HG03521 (cell line): ENCODE results near the gene ZNF439.
"Not testable (repeated sequence)": the region's sequence is repeated elsewhere in the genome, so short reads cannot be mapped to it uniquely, and the experiment has no call there.

Source experiments
- ATAC-seq: cut with Tn5 transposase; IDR thresholded peaks from one replicate; pipeline ENCODE4 v1.9.1; 2021; ENCODE audit warnings: mild to moderate bottlenecking, moderate library complexity; ENCODE audit not compliant: unreplicated experiment

Gene ZNF439

DNA sequence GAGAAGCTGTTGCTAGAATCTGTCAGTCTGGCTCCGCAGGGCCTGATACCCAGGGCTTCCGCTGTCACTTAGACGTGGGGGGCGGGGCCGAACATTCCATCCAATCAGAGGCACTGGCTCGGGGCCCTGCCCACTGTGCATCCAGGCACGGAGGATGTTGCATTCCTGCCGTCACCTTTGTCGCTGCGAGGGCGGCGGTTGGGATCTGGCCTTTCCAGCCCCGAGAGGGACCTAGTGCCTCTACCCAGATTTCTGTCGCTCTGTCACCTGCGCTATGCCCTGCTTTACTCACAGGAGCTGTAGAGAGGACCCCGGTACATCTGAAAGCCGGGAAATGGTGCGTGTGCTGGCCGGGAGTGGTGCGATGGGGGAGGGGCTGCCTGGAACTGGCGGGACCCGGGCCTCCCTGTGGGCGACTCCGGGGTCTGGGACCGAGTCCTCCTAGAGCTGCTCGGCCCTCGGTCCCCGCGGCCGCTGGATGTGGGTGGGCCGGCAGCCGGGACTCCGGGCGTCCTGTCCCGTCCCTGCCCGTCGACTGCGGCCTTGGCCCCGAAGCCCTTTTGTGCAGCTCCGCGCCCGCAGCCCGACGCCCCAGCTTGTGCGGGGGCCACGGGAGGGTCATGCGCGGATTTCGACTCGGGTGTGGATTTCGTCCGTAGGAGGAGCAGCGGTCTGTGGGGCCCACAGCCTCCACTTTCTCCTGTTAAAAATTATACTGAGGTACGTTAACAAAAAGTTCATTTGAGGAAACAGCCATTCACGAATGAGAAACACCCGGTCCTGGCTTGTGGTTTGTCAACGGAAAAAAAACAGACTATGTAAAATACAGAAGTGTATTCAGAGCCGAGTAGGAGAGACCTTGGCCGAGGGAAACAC lies at the start of gene ZNF439:
ZNF439 (plus strand) TSS at position 133 of the 876 bp plus-strand sequence; CDS start at position 275, 142 bp downstream.
- no peak for ATAC-seq

DNA sequence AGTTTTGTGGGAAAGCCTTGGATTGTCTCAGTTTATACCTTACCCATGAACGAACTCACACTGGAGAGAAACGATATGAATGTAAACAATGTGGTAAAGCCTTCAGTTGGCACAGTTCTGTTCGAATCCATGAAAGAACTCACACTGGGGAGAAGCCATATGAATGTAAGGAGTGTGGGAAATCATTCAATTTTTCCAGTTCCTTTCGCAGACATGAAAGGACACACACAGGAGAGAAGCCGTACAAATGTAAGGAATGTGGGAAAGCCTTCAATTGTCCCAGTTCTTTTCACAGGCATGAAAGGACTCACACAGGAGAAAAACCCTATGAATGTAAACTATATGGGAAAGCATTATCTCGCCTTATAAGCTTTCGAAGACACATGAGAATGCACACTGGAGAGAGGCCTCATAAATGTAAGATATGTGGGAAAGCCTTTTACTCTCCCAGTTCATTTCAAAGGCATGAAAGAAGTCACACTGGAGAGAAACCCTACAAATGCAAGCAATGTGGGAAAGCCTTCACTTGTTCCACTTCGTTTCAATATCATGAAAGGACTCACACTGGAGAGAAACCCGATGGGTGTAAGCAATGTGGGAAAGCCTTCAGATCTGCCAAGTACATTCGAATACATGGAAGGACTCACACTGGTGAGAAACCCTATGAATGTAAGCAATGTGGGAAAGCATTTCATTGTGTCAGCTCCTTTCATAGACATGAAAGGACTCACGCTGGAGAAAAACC lies 42.0 kb upstream of the ZNF439 start:
- no peak for ATAC-seq

DNA sequence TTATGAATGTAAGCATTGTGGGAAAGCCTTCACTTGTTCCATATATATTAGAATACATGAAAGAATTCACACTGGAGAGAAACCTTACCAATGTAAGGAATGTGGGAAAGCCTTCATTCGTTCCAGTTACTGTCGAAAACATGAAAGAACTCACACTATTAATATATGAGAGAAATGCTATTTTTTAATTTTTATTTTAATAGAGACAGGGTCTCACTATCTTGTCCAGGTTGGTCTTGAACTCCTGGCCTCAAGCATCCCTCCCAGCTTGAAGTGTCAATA lies 41.5 kb upstream of the ZNF439 start:
- ATAC-seq: no peak

DNA sequence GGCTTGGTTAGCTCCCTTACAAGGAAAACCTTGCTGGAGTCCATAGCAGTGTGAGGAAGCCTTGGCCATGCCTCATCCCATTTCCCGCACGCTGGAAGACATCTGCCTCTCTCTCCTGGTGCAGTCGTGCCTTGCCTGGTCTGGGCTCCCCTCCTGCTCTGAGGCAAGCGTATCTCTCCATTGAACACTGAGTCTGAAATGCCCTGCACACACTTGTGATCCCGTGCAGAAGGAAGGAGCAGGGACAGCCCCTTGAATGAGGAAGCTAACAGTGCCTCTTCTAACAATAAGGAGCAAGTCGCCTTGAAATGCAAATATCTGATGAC lies 34.9 kb upstream of the ZNF439 start:
- peak; percentile 28 for ATAC-seq

DNA sequence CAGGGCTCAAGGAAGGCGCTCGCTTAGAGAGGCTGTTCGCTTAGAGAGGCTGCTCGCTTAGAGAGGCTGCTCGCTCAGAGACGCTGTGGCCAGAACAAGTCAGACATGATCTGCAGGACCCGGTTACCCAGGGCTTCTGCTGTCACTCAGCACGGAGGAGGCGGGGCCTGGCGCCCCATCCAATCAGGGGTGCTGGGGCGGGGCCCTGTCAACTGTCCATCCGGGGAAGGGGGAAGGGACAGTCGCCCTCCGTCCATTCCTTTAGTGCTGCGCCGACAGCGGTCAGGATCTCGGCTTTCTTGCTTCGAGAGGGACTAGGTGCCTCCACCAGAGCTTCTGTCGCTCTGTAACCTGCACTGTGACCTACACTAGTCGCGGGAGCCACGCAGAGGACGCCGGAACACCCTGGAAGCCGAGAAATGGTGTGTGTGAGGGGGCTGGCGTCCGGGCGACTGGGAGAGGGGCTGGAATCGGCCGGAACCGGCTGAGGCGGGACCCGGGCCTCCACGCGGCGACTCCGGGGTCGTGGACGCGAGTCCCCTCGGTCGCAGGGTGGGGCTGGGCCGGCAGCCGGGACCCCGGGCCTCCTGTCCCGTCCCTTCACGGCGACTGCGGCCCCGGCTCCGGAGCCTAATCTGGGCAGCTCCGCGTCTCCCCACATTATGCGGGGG lies 34.4 kb upstream of the ZNF439 start, which contains the start of gene ZNF440:
ZNF440 (plus strand) TSS at position 245 of the 671 bp plus-strand sequence; CDS start at position 420, 175 bp downstream.
- peak; percentile 100 for ATAC-seq

DNA sequence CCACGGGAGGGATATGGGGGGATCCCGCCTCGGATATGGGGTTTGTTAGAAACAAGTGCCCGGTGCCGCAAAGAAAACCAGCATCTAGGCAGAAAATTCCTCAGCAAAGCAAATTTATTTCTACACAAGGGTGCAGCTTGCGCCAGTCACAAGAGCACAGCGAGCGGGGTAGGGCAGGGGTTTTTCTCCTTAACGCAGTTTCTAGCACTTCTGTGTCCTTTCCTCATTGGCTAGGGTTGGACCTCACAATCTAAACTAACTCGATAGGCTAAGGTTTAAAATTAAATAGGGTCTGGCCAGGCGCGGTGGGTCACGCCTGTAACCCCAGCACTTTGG lies 33.9 kb upstream of the ZNF439 start:
- ATAC-seq: no peak

DNA sequence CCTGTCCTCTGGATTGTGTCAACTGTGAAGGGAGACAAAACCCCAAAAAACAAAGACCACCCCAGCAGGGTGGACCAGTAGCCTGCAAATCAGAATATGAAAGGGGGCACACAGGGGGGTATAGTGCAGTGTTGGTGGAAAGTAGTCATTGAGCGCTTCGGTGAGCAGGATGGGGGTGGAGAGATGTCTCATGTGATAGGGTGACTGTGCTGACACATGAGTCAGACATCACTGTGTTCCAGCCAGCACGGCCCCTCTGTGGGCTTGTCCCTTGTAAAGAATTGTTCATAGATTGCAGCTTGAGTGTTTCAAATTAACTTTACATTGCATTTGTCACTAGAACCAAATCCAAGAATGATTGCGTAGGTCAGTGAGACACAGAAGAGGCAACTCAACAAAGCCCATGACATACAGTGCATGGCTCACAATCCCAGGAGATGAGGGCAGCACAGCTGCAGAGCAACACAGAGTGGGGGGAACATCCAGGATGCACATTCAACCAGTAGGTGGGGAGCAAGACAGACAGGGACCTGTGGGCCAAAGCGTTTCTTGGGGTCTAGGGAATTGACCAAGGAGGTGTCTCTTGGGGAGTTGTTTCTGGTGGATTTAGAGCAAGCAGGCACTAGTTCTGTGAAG lies 26.9 kb upstream of the ZNF439 start:
- ATAC-seq: no peak

DNA sequence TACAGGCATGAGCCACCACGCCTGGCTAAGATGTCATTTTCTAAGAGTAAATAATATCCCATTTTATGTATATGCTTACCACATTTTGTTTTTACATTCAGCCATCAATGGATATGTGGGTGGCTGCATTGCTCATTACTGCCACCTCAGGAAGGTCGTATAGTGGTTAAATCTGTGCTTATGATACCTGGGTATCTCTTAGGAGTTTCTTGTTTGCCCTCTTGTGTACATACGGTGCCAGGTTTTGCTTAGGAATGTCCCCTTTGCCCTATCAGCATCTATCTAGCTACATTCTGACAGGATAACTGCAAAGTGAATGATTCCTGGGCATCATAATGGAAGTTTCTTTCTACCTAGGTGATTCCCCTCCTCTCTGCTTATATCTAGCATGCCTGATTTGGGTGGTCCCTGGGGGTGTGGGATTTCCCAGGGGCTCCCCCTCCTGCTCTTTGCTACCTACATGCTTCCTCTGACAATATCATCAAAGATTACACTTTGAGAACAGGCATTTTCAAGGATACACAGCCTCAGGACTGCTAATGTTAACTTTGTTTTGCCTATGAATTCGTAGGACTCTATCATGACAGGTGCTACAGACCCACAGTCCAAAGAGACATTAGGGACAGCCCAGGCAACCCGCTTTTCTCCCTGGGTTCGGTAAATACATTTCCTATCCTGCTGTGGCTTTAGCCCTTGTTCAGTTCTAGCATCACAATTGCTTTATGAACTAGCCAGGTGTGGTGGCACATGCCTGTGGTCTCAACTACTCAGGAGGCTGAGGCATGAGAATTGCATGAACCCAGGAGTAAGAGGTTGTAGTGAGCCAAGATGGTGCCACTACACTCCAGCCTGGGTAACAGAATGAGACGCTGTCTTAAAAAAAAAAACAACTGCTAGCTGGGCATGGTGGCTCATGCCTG lies 19.3 kb upstream of the ZNF439 start:
- ATAC-seq: not testable (repeated sequence)

DNA sequence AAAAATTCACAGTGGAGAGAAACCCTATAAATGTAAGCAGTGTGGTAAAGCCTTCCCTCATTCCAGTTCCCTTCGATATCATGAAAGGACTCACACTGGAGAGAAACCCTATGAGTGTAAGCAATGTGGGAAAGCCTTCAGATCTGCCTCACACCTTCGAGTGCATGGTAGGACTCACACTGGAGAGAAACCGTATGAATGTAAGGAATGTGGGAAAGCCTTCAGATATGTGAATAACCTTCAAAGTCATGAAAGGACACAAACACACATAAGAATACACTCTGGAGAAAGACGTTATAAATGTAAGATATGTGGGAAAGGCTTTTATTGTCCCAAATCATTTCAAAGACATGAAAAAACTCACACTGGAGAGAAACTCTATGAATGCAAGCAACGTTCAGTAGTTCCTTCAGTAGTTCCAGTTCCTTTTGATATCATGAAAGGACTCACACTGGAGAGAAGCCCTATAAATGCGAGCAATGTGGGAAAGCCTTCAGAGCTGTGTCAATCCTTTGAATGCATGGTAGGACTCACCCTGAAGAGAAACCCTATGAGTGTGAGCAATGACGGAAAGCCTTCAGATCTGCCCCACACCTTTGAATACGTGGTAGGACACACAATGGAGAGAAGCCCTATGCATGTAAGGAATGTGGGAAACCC lies 16.1 kb upstream of the ZNF439 start:
- no peak for ATAC-seq

DNA sequence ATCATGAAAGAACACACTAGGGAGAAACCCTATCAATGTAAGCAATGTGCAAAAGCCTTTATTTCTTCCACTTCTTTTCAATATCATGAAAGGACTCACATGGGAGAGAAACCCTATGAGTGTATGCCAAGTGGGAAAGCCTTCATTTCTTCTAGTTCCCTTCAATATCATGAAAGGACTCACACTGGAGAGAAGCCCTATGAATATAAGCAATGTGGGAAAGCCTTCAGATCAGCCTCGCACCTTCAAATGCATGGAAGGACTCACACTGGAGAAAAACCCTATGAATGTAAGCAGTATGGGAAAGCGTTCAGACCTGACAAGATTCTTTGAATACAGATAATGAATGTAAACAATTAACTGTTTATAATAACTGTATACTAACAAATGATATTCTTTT lies 15.0 kb upstream of the ZNF439 start:
- no peak for ATAC-seq

DNA sequence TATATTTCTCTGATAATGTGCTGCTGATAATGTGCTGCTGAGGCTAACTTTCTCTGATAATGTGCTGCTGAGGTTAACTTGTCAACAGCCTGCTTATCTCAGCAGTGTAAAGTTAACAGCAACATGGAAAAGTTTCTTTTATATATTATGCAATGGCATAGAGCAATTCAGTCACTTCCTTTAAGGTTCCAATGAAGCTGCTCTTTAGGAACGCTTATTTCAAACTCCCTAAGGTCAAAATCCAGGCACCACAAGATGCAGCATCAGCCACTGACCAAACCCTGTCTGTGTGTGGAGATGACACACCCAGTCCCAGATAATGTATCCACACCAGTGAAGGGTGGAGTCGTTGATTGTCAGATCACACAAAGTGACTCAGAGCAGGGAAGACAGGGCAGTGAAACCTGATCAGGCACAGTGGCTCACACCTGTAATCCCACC lies 12.9 kb upstream of the ZNF439 start:
- not testable (repeated sequence) for ATAC-seq

DNA sequence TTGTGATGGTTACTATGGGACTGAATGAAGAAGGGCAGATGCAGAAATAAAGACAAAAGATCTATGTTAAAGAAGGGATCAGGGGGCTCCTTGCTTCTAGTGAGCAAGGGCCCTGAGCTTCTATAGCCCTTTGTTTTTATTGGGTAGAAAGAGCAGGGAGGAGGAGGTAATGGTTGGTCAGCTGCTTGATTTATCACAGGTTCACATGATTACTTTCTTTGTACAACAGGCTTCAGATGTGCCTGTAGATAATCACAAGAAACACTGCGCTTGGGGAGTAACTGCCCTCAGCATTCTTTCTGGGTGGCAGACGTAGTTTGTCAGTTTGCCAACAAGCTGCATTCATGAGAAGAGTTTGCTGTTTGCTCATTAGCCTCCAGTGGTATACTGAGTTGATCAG lies 4.8 kb upstream of the ZNF439 start:
- no peak for ATAC-seq

DNA sequence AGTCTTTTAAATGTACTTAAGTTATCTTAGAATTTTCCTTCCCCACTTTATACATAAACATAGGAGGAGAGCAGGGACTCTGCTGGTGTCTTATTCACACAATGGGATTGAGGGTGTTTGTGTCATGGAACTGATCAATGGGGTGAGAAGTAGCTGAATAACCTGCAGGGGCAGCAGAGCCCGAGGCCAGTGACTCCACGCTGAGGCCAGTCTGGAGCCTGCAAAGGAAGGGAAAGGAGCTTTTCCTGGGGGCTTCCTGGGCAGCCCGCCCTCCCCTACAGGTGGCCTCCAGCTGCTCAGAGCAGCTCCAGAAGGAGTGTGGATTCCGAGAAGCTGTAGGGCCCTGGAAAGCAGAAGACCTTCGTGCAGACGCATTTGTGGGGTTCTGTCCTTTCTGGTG lies 911 bp upstream of the ZNF439 start:
- not testable (repeated sequence) for ATAC-seq

DNA sequence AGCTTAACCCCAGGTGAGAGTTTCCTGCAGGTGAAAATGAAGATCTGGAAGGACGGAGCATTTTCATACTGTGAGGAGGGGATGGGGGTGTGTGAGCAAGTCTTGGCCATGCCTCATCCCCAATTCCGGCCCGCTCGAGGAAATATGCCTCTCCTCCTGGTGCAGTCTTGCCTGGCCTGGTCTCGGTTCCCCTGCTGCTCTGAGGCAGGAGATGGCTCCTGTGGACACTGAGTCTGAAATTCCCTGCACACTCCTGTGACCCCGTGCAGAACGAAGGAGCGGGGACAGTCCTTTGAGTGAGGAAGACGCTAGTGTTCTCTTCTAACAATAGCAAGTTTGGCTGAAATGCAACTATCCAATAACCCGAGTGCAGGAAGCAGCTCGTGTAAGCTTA lies 329 bp upstream of the ZNF439 start:
- ATAC-seq: no peak

DNA sequence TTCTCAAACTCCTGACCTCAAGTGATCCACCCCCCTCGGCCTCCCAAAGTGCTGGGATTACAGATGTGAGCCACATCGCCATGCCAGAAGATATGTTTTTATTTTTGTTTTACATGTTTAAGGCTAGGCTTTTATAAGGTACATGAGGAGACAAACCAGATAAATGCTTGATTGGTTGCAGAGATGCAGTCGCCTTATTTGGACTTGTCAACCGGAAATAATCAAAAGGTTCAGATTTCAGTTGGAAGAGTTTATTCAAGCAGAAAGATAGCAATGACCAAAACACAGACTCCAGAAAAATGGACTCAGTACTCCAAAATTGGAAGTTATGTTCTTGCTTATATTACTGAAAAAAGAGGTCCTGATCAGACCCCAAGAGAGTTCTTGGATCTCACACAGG lies 1.8 kb downstream of the ZNF439 start:
- ATAC-seq: not testable (repeated sequence)

DNA sequence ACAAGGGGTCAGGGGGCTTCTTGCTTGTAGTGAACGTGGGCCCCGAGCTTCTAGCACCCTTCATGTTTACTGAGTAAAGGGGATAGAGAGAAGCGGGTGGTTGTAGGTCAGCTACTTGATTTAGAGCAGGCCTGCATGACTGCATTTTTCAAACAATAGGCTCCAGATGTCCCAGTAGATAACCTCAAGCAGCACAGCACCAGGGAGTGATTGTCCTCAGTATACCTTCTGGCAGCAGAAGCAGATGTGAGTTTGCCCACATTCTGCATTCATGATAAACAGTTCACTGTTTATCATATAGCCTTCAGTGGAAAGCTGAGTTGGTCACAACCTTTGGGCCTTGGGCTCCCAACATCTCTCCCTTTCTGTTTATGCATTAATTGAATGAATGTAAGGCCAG lies 4.8 kb downstream of the ZNF439 start:
- ATAC-seq: no peak

DNA sequence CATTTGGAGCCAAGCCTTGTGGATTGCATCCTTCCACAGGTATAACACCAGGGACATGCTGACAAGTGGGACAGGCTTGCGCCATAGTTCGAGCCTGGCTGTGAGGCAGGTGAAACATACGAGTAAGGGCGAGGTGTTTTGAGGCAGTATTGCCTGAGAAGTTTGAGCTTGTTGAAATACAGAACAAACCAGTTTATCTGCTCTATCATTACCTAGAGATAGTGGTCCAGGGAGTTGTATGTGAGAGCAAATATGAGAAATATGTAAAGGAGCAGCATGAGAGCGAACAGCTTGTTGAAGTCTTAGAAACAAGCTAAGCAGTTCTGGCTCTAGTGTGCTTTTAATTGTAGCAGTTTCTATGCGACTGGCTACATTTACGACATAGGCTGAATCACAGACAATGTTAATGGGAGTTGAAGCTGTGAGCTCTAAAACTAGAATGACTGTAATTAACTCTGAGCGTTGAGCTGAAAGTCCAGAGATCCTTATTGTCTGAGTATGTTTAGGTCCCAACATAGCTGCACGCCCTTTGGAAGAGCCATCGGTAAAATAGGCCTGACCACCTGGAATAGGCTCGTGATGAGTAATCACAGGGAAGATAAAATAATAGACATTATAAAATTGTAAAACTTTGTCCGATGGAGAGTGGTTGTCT lies 8.2 kb downstream of the ZNF439 start:
- no peak for ATAC-seq

DNA sequence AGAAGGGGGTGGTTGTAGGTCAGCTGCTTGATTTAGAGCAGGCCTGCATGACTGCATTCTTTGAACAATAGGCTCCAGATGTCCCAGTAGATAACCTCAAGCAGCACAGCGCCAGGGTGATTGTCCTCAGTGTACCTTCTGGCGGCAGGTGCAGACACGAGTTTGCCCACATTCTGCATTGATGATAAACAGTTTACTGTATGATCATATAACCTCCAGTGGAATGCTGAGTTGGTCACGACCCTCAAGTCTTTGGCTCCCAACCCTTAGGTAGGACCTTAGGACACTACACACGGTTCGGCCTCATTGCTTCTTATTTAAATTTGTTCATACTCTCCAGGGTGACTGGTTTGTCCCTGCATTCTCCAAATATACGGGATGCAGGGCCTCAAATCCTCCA lies 12.2 kb downstream of the ZNF439 start:
- ATAC-seq: no peak

DNA sequence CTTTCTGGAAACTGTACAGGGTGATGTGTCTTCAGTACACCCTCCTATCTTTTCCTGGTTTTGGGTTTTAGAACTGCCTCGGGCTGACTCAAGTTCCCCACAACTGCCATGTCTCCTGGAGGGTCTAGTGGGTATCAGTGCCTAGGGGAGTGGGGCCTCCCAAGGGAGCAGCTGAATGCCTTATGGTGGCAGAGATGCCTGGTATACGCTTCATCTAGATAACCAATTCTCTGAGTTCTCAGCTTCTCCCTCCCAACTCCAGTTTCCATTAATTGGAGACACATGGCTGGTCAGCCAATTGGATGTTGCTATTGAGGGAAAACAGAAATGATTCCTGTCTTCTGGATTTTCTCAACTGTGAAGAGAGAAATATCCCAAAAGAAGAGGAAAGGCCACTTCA lies 12.8 kb downstream of the ZNF439 start:
- ATAC-seq: no peak
